IPS-15b (cell line): ENCODE data around the gene FRMD4A.

ENCODE experiments used
- H3K27me3 ChIP-seq: one replicate; pipeline ENCODE4 v1.6.1; 2013; ENCODE audit warnings: low read length; ENCODE audit not compliant: control insufficient read depth, insufficient read depth
- H3K36me3 ChIP-seq: one replicate; pipeline ENCODE4 v1.6.1; 2013; ENCODE audit warnings: low read length; ENCODE audit not compliant: control insufficient read depth, insufficient read depth
- H3K4me1 ChIP-seq: one replicate; pipeline ENCODE4 v1.6.1; 2013; ENCODE audit warnings: mild to moderate bottlenecking, low read length; ENCODE audit not compliant: control insufficient read depth, insufficient read depth
- H3K4me3 ChIP-seq: one replicate; pipeline ENCODE4 v1.5.1; 2013; ENCODE audit warnings: low read depth, low read length
- H3K9ac ChIP-seq: one replicate; pipeline ENCODE4 v1.6.1; 2013; ENCODE audit warnings: low read depth, mild to moderate bottlenecking, low read length
- H3K9me3 ChIP-seq: one replicate; pipeline ENCODE4 v1.6.1; 2013; ENCODE audit warnings: mild to moderate bottlenecking, low read length; ENCODE audit not compliant: control insufficient read depth, insufficient read depth

FRMD4A gene

GRCh38 chr10:14311206-14311957 is 19.3 kb downstream of the FRMD4A start:
- no peaks in the 10 kb centered on the region for H3K27me3 ChIP-seq
- H3K9me3 ChIP-seq = no peaks in the 10 kb centered on the region
- H3K4me1 ChIP-seq = peaks cover 5% of the 10 kb centered on the region
- H3K4me3 ChIP-seq = no peak overlapping the region
- H3K9ac ChIP-seq = no peak overlapping the region
- H3K36me3 ChIP-seq = no peaks in the 10 kb centered on the region

GRCh38 chr10:14309593-14309992 is 21.1 kb downstream of the FRMD4A start:
- Histone ChIP-seq H3K4me3 (no peak overlapping the region), H3K4me1 (peaks cover 5% of the 10 kb centered on the region), H3K36me3 (no peaks in the 10 kb centered on the region), H3K9me3 (no peaks in the 10 kb centered on the region), H3K27me3 (no peaks in the 10 kb centered on the region), H3K9ac (no peak overlapping the region)

DNA sequence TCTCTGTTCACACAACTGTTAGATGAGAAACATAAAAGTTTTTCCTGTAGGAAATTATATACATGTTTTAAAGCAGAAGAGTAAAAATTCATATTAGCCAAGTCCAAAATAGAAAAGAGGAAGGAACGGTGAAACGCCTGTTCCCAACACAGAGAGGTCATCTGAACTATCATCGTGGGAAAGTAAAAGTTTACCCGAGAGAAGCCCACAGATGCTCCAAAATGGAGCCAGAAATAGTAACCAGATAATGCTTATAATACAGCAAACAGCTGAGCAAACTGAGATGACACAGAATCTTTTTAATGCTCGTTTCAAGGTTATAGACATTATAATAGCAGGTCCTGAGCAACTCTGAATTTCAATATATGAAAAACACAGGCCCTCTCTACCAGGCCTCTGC is 24.5 kb downstream of the FRMD4A start:
- no peaks in the 10 kb centered on the region for H3K9me3 ChIP-seq
- peaks cover 5% of the 10 kb centered on the region for H3K4me1 ChIP-seq
- no peaks in the 10 kb centered on the region for H3K27me3 ChIP-seq
- no peak overlapping the region for H3K9ac ChIP-seq
- H3K36me3 ChIP-seq = no peaks in the 10 kb centered on the region
- no peak overlapping the region for H3K4me3 ChIP-seq

DNA sequence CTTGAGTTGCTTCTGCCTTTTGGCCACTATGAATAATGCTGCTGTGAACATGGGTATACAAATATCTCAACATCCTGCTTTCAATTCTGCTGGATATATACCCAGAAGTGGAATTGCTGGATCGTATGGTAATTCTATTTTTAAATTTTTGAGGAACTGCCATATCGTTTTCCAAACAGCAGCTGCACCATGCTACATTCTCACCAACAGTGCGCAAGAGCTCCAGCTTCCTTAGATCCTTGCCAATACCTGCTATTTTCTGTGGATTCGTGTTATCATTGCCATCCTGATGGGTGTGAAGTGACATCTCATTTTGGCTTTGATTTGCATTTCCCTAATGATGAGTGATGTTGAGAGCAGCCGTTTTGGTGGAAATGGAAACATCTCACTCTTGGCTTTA is 26.7 kb downstream of the FRMD4A start:
- H3K9me3 ChIP-seq = no peaks in the 10 kb centered on the region
- no peaks in the 10 kb centered on the region for H3K27me3 ChIP-seq
- H3K9ac ChIP-seq = no peak overlapping the region

DNA sequence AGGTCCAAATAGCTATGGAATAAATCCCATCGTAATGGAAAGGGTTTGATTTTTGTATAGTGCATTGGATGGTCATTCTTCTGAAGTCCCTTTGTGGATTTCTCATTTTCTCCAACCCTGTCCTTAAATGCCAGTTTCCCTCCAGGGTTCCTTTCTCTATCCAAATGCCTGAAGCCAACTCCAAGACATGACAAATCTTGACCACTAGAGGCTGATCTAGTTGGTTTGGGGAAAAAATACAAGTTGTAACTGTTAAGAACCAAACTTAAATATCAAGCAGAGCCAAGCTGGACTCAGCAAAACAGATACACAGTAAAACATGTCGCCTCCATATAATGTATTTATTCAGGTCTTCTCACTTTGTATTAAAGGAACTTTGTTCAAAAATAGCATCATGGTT is 28.7 kb downstream of the FRMD4A start:
- Histone ChIP-seq H3K36me3 (no peaks in the 10 kb centered on the region), H3K4me3 (no peak overlapping the region), H3K9me3 (no peaks in the 10 kb centered on the region), H3K27me3 (no peaks in the 10 kb centered on the region), H3K9ac (no peak overlapping the region), H3K4me1 (no peaks in the 10 kb centered on the region)

More for the DNA sequence above, 26.7 kb downstream of the FRMD4A start:
- Histone ChIP-seq H3K4me3 (no peak overlapping the region), H3K4me1 (no peaks in the 10 kb centered on the region), H3K36me3 (no peaks in the 10 kb centered on the region)

DNA sequence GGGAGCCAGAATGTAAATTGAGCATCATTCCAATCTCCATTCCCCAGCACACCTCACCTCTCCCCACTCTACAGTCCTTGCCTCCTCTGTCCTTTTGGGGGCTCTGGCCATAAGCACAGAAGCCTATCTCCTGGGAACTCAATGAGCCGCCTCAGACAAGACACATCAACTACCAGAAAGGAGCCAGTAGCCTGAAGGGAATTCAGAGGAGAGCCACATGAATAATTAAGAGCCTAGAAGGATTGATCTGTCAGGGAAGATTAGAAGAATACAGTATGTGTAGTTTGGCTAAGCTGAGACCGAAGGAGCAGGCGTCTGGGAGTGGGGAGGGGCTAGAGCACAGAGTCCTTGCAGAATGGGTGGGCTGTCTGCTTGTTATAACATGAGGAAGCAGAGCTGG is 31.2 kb downstream of the FRMD4A start:
- Histone ChIP-seq H3K36me3 (no peaks in the 10 kb centered on the region), H3K4me3 (no peak overlapping the region), H3K9me3 (no peaks in the 10 kb centered on the region), H3K4me1 (no peaks in the 10 kb centered on the region), H3K27me3 (no peaks in the 10 kb centered on the region), H3K9ac (no peak overlapping the region)

DNA sequence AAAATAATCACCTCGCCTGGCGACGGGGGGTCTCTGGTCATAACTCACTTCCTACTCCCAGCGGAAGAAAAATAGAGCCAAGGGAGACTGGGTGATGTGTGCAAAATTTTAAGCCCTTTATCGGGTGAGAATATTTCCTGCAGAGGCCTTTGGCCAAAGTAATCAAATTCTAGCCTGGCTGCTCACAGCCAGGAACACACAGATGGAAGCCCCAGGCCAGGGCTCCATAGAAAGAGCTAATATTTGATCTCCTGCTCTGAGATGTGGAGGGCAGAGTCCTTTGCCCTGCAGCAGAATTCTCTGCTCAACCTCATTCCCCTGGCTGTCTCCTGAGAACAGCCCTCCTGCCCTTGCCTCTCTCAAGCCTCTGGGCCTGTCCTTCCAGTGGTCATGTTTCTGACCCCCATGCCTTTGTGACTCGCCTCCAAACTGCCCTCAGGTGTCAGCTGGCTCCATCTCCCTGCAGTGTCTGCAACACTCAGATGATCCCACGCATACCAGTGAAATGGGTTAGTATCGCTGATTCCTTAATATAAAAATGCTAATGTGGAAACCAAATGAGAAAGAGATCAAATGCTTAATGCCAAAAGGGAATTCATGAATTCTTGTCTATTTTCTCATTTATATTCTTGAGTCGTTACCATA is 34.5 kb downstream of the FRMD4A start:
- no peak overlapping the region for H3K4me3 ChIP-seq
- H3K9ac ChIP-seq = no peak overlapping the region
- H3K27me3 ChIP-seq = no peaks in the 10 kb centered on the region
- H3K4me1 ChIP-seq = no peaks in the 10 kb centered on the region
- no peaks in the 10 kb centered on the region for H3K36me3 ChIP-seq
- no peaks in the 10 kb centered on the region for H3K9me3 ChIP-seq

GRCh38 chr10:14294347-14295059 is 36.2 kb downstream of the FRMD4A start:
- H3K36me3 ChIP-seq = no peaks in the 10 kb centered on the region
- no peak overlapping the region for H3K4me3 ChIP-seq
- no peaks in the 10 kb centered on the region for H3K27me3 ChIP-seq
- H3K4me1 ChIP-seq = no peaks in the 10 kb centered on the region
- H3K9ac ChIP-seq = no peak overlapping the region
- no peaks in the 10 kb centered on the region for H3K9me3 ChIP-seq

DNA sequence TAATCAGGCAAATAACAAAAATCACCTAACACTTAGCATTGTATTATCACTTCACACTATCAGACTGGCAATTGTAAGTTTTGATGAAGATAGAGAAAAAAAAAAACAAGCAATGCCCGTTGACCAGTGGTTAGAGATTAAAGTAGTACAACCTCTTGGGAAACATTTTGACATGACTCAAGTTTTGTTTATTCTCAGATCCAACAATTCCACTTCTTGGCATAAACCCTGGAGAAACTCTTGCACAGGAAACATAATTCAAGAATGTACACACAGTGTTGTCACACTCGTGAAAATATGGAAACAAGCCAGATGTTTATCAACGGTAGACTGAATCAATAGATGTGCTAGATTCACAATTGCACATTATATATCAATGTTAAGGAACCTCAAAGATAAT is 37.2 kb downstream of the FRMD4A start:
- Histone ChIP-seq H3K4me1 (no peaks in the 10 kb centered on the region), H3K9me3 (no peaks in the 10 kb centered on the region), H3K36me3 (no peaks in the 10 kb centered on the region), H3K9ac (no peak overlapping the region), H3K27me3 (no peaks in the 10 kb centered on the region), H3K4me3 (no peak overlapping the region)

DNA sequence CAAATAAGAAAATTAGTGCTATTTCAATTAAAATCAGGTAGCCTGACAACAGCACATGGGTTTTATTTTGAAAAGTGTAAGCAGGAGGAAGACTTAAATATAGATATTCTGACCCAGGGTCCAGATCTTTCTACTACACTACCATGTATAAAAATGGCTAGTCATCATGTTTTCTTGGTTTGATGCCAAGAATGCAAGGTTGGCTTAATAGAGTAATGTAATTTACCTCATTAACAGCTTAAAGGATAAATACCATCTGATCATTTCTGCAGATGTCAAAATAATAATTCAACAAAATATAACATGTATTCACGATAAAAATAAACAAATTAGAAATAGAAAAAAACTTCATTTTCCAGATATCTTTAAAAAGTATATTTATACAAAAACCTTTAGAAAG is 39.4 kb downstream of the FRMD4A start:
- H3K36me3 ChIP-seq = no peaks in the 10 kb centered on the region
- H3K4me1 ChIP-seq = no peaks in the 10 kb centered on the region
- H3K4me3 ChIP-seq = no peak overlapping the region
- no peaks in the 10 kb centered on the region for H3K9me3 ChIP-seq
- no peaks in the 10 kb centered on the region for H3K27me3 ChIP-seq
- H3K9ac ChIP-seq = no peak overlapping the region

DNA sequence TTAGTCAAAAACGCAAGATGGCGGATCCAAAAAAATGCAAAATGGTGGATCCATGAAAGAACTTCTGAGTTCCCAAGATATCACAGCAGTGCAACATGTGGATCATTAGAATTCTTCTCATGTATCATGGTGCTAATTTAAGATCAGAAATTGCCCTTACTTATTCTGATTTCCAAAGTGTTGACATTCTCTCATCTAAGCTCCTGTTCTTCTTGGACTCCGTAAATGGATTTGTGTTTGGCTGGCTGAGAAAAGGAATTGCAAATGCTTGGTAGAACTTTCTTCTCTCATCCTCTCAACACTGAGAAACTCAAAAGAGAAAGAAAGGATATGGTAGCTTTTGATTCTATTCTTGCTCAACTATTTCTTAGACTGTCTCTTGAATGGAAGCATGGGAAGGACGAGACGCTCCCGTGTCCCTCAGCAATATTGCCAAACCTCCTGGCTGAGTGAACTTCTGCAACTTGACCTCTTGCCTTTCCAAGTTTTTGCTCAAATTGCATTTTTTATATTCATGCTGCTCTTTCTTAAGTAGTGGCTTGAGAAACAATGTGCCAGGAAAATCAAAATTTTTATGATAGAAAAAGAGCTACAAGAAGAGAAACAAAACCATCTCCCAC is 44.7 kb downstream of the FRMD4A start:
- H3K9me3 ChIP-seq = no peaks in the 10 kb centered on the region
- H3K4me1 ChIP-seq = no peaks in the 10 kb centered on the region
- no peak overlapping the region for H3K9ac ChIP-seq
- no peaks in the 10 kb centered on the region for H3K36me3 ChIP-seq
- H3K27me3 ChIP-seq = no peaks in the 10 kb centered on the region
- H3K4me3 ChIP-seq = no peak overlapping the region
